ENCODE results near the gene ELOVL6. TPM values are rescaled to one million over a fixed set of nuclear protein-coding genes. Genes with fewer than 3 reads are reported as not detected.
A peak's percentile ranks its signal among the peaks of the same experiment; 100 is the strongest.
"Not testable (repeated sequence)": the region's sequence is repeated elsewhere in the genome, so short reads cannot be mapped to it uniquely, and the experiment has no call there.

Gene ELOVL6
- 1 to 10 TPM; 1.3 to 1.6 TPM for total RNA-seq

- peak within 1 kb of the TSS; percentile 82 to 84 for H3K4me3 ChIP-seq
- no peaks in the 10 kb centered on the region for H3K36me3 ChIP-seq
- WGBS: under 1% methylated on average over 48 of the region's 48 CpGs
- no peaks in the 10 kb centered on the region for H3K27me3 ChIP-seq (replicated peaks; ENCODE audit: insufficient read depth)
- no peaks in the 10 kb centered on the region for H3K9me3 ChIP-seq
- intact Hi-C loops (cut with DNase I): loop anchor here (5.0 kb wide), 1 partner anchor 146 kb away; no protein-coding TSS in a partner anchor
- H3K4me1 ChIP-seq (replicated peaks): peaks cover 4% of the 10 kb centered on the region
- peak within 1 kb of the TSS; percentile 85 to 91 for H3K27ac ChIP-seq
- TF ChIP-seq CTCF (IDR thresholded peaks at IDR 0.05): no peak
- peak; percentile 28 for DNase-seq (ENCODE audit: low spot score)
Measured at GRCh38 chr4:110198435-110199416, at the start of gene ELOVL6. Gene ELOVL6, minus strand, starts transcription at chr4:110198615. Its CDS starts 280 bp downstream, at chr4:110198335.

GRCh38 chr4:110248100-110248499 lies 49.7 kb upstream of the ELOVL6 start:
- Histone ChIP-seq H3K9me3 (no peaks in the 10 kb centered on the region), H3K36me3 (no peaks in the 10 kb centered on the region), H3K27ac (peak overlapping the region in 1 of 2 donors; percentile 44), H3K4me1 (replicated peaks) (no peaks in the 10 kb centered on the region), H3K4me3 (no peak overlapping the region), H3K27me3 (replicated peaks; ENCODE audit: insufficient read depth) (no peaks in the 10 kb centered on the region)
- DNase-seq (ENCODE audit: low spot score): no peak
- TF ChIP-seq CTCF (IDR thresholded peaks at IDR 0.05) (no peak), POLR2AphosphoS5 (IDR thresholded peaks at IDR 0.05) (no peak), POLR2A (IDR thresholded peaks at IDR 0.05) (no peak)
- intact Hi-C loops (cut with DNase I): no loop called here
- WGBS: 52% methylated on average over 4 of the region's 4 CpGs

- H3K36me3 ChIP-seq: no peaks in the 10 kb centered on the region
- H3K4me1 ChIP-seq (replicated peaks): no peaks in the 10 kb centered on the region
- no peaks in the 10 kb centered on the region for H3K9me3 ChIP-seq
- WGBS: 81% methylated on average over 3 of the region's 3 CpGs
- DNase-seq (ENCODE audit: low spot score): no peak
- H3K4me3 ChIP-seq: no peak overlapping the region
- intact Hi-C loops (cut with DNase I): no loop called here
- TF ChIP-seq POLR2A (IDR thresholded peaks at IDR 0.05): no peak
- TF ChIP-seq CTCF (IDR thresholded peaks at IDR 0.05): no peak
- TF ChIP-seq POLR2AphosphoS5 (IDR thresholded peaks at IDR 0.05): no peak
- H3K27me3 ChIP-seq (replicated peaks; ENCODE audit: insufficient read depth): no peaks in the 10 kb centered on the region
- H3K27ac ChIP-seq: no peak overlapping the region
Measured at GRCh38 chr4:110247591-110247990, 49.2 kb upstream of the ELOVL6 start.

- no peaks in the 10 kb centered on the region for H3K36me3 ChIP-seq
- intact Hi-C loops (cut with DNase I): no loop called here
- WGBS: 18% methylated on average over 5 of the region's 5 CpGs
- H3K9me3 ChIP-seq: no peaks in the 10 kb centered on the region
- DNase-seq (ENCODE audit: low spot score): no peak
- TF ChIP-seq CTCF (IDR thresholded peaks at IDR 0.05) (no peak), POLR2A (IDR thresholded peaks at IDR 0.05) (no peak), POLR2AphosphoS5 (IDR thresholded peaks at IDR 0.05) (no peak)
- no peaks in the 10 kb centered on the region for H3K4me1 ChIP-seq (replicated peaks)
- no peak overlapping the region for H3K27ac ChIP-seq
- no peaks in the 10 kb centered on the region for H3K27me3 ChIP-seq (replicated peaks; ENCODE audit: insufficient read depth)
- no peak overlapping the region for H3K4me3 ChIP-seq
Measured at GRCh38 chr4:110245577-110245976, 47.2 kb upstream of the ELOVL6 start.

- Histone ChIP-seq H3K27ac (no peak overlapping the region), H3K27me3 (replicated peaks; ENCODE audit: insufficient read depth) (no peaks in the 10 kb centered on the region), H3K4me3 (no peak overlapping the region), H3K9me3 (no peaks in the 10 kb centered on the region), H3K36me3 (no peaks in the 10 kb centered on the region), H3K4me1 (replicated peaks) (no peaks in the 10 kb centered on the region)
- WGBS: 35% methylated on average over 1 of the region's 1 CpG
- intact Hi-C loops (cut with DNase I): no loop called here
- TF ChIP-seq POLR2A (IDR thresholded peaks at IDR 0.05): no peak
- no peak for TF ChIP-seq POLR2AphosphoS5 (IDR thresholded peaks at IDR 0.05)
- no peak for TF ChIP-seq CTCF (IDR thresholded peaks at IDR 0.05)
- no peak for DNase-seq (ENCODE audit: low spot score)
Measured at GRCh38 chr4:110236324-110236723, 37.9 kb upstream of the ELOVL6 start.

- H3K36me3 ChIP-seq; H3K4me3 ChIP-seq; H3K27me3 ChIP-seq (replicated peaks; ENCODE audit: insufficient read depth); intact Hi-C loops (cut with DNase I); DNase-seq (ENCODE audit: low spot score); H3K9me3 ChIP-seq; H3K27ac ChIP-seq; H3K4me1 ChIP-seq (replicated peaks): not testable (repeated sequence)
- 77% methylated on average over 10 of the region's 11 CpGs for WGBS
Measured at GRCh38 chr4:110233581-110233980, 35.2 kb upstream of the ELOVL6 start.

Measured in prostate gland (tissue), 2 donors.